Measurements from ENCODE around the gene SAT2.
"Not testable (repeated sequence)": the region's sequence is repeated elsewhere in the genome, so short reads cannot be mapped to it uniquely, and the experiment has no call there.

Gene SAT2

GRCh38 chr17:7651665-7652387 is 24.2 kb upstream of the SAT2 start:
- peaks cover 17% of the 10 kb centered on the region for H3K27me3 ChIP-seq
- no peak for TF ChIP-seq CTCF (IDR thresholded peaks at IDR 0.05; ENCODE audit: low read depth, low read length)

GRCh38 chr17:7651097-7651664 is 23.6 kb upstream of the SAT2 start:
- TF ChIP-seq CTCF (IDR thresholded peaks at IDR 0.05; ENCODE audit: low read depth, low read length) = no peak
- Histone ChIP-seq H3K9me3 (no peaks in the 10 kb centered on the region), H3K4me1 (no peaks in the 10 kb centered on the region), H3K36me3 (no peaks in the 10 kb centered on the region), H3K27me3 (peaks cover 17% of the 10 kb centered on the region), H3K4me3 (ENCODE audit: low read depth, low read length) (peak overlapping the region; percentile 20; the same call in 1 of the 2 replicates)
- DNase-seq = no peak

More at GRCh38 chr17:7651665-7652387, 24.2 kb upstream of the SAT2 start:
- DNase-seq = no peak
- no peaks in the 10 kb centered on the region for H3K9me3 ChIP-seq
- no peak overlapping the region for H3K4me3 ChIP-seq (ENCODE audit: low read depth, low read length)
- no peaks in the 10 kb centered on the region for H3K4me1 ChIP-seq
- no peaks in the 10 kb centered on the region for H3K36me3 ChIP-seq

- DNase-seq = peak; percentile 76
- Histone ChIP-seq H3K4me3 (ENCODE audit: low read depth, low read length) (peak within 1 kb of the TSS; percentile 40), H3K36me3 (no peaks in the 10 kb centered on the region), H3K27me3 (peaks cover 17% of the 10 kb centered on the region), H3K4me1 (no peaks in the 10 kb centered on the region), H3K9me3 (no peaks in the 10 kb centered on the region)
- no peak for TF ChIP-seq CTCF (IDR thresholded peaks at IDR 0.05; ENCODE audit: low read depth, low read length)
Observed at GRCh38 chr17:7650509-7651096, 23.0 kb upstream of the SAT2 start, which contains the start of gene ATP1B2. ATP1B2 (plus strand) TSS chr17:7650926; CDS start chr17:7651519, 593 bp downstream.

- no peaks in the 10 kb centered on the region for H3K4me1 ChIP-seq
- no peaks in the 10 kb centered on the region for H3K36me3 ChIP-seq
- TF ChIP-seq CTCF (IDR thresholded peaks at IDR 0.05; ENCODE audit: low read depth, low read length) = no peak
- peaks cover 11% of the 10 kb centered on the region for H3K27me3 ChIP-seq
- no peak overlapping the region for H3K4me3 ChIP-seq (ENCODE audit: low read depth, low read length)
- no peak for DNase-seq
- no peaks in the 10 kb centered on the region for H3K9me3 ChIP-seq
Observed at GRCh38 chr17:7647018-7647417, 19.4 kb upstream of the SAT2 start.

DNA sequence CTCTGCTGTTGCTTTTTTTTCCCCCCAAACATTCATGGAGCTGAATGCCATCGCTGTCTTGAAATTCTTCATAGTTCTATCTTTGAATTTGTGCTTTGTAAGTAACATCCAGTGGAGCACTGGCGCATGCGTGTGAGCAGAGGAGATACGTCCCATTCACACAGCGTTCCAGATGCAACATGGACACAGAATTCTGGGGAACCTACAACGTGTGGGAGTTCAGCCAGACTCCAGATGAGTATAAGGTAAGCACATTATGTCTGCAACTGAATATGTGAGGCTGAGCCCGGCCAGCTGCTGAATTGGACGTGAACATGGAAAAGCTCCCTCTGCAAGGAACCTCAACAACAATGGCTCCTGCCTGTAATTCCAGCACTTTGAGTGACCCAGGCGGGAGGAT is 18.8 kb upstream of the SAT2 start:
- Histone ChIP-seq H3K9me3 (no peaks in the 10 kb centered on the region), H3K36me3 (no peaks in the 10 kb centered on the region), H3K27me3 (peaks cover 6% of the 10 kb centered on the region), H3K4me3 (ENCODE audit: low read depth, low read length) (no peak overlapping the region), H3K4me1 (no peaks in the 10 kb centered on the region)
- no peak for TF ChIP-seq CTCF (IDR thresholded peaks at IDR 0.05; ENCODE audit: low read depth, low read length)
- no peak for DNase-seq

- no peak for DNase-seq
- no peak for TF ChIP-seq CTCF (IDR thresholded peaks at IDR 0.05; ENCODE audit: low read depth, low read length)
- no peaks in the 10 kb centered on the region for H3K36me3 ChIP-seq
- H3K9me3 ChIP-seq = no peaks in the 10 kb centered on the region
- no peaks in the 10 kb centered on the region for H3K27me3 ChIP-seq
- no peaks in the 10 kb centered on the region for H3K4me1 ChIP-seq
- H3K4me3 ChIP-seq (ENCODE audit: low read depth, low read length) = no peak overlapping the region
Observed at GRCh38 chr17:7644775-7645174, 17.2 kb upstream of the SAT2 start.

- H3K36me3 ChIP-seq, H3K9me3 ChIP-seq, DNase-seq: not testable (repeated sequence)
Observed at GRCh38 chr17:7641635-7642034, 14.0 kb upstream of the SAT2 start.

More at GRCh38 chr17:7641635-7642034, 14.0 kb upstream of the SAT2 start:
- H3K4me3 ChIP-seq (ENCODE audit: low read depth, low read length); H3K4me1 ChIP-seq; H3K27me3 ChIP-seq: not testable (repeated sequence)
